Body of pancreas (tissue), 4 donors: ENCODE data around the gene TUBGCP5.

ENCODE experiments used
- CTCF ChIP-seq, 7 experiments: fragments of 450-650 bp in 4 of 7; fragments of 200-600 bp in 3 of 7; sonication (generic) in 3 of 7; IDR thresholded peaks; one replicate each; pipeline ENCODE4 v1.5.1; 2016 to 2019; ENCODE audit warnings: antibody characterized with exemption in 7 of 7
- POLR2A ChIP-seq, 3 donors: fragments of 450-650 bp; IDR thresholded peaks; one replicate each; pipeline ENCODE4 v1.6.1; 2016; ENCODE audit warnings: antibody characterized with exemption in 3 of 3, mild to moderate bottlenecking in 2 of 3

DNA sequence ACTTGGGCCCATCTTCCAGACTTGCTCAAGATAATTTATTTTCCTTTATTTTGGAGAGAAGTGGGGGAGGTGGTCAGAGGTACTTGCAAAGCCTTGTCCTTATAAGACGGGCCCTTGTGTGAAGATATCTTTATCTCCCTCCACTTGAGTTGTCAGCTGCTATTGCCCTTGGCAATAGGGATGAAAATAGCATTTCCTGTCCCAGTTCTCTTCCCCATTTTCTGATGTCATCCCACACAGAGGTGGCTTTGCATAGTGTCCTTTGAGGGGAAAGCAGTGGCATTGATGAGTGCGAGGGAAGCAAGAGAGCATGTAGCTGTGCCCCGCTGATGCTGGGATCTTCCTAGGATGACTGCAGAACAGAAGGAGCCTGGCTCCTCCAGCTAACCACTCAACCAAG, 41.9 kb upstream of the TUBGCP5 start:
- TF ChIP-seq CTCF (IDR thresholded peaks at IDR 0.05): no peak
- TF ChIP-seq POLR2A (IDR thresholded peaks at IDR 0.05): no peak
